IPS DF 6.9 (cell line): ENCODE data around the gene THBS3.

ENCODE experiments used
- DNase-seq: peaks from one replicate; pipeline ENCODE4 v3.0.0-alpha.2; 2013; ENCODE audit warnings: low read depth, low spot score
- H3K27ac ChIP-seq: one replicate; pipeline ENCODE4 v1.5.1; 2013; ENCODE audit warnings: low read length, control low read depth
- H3K27me3 ChIP-seq: 2 replicates; pipeline ENCODE4 v1.6.1; 2013; ENCODE audit warnings: mild to moderate bottlenecking, low read length; ENCODE audit not compliant: control insufficient read depth, insufficient read depth
- H3K36me3 ChIP-seq: 2 replicates; pipeline ENCODE4 v1.6.1; 2013; ENCODE audit warnings: low read length; ENCODE audit not compliant: control insufficient read depth, insufficient read depth
- H3K4me1 ChIP-seq: 2 replicates; pipeline ENCODE4 v1.6.1; 2013; ENCODE audit warnings: low read length; ENCODE audit not compliant: control insufficient read depth, insufficient read depth
- H3K4me3 ChIP-seq: 2 replicates; pipeline ENCODE4 v1.5.1; 2013; ENCODE audit warnings: mild to moderate bottlenecking, low read length
- H3K9me3 ChIP-seq: 2 replicates; pipeline ENCODE4 v1.6.1; 2013; ENCODE audit warnings: low read length, inconsistent platforms; ENCODE audit not compliant: control insufficient read depth, insufficient read depth
- WGBS: extraction: QIAGEN DNeasy Blood & Tissue Kit; methylation state at CpG from one replicate; pipeline ENCODE4 v1.1.7; 2013; ENCODE audit warnings: mixed read lengths, missing lambda C conversion rate; ENCODE audit not compliant: insufficient read length, insufficient coverage; 5-methylcytosine and 5-hydroxymethylcytosine counted together

THBS3 gene

DNA sequence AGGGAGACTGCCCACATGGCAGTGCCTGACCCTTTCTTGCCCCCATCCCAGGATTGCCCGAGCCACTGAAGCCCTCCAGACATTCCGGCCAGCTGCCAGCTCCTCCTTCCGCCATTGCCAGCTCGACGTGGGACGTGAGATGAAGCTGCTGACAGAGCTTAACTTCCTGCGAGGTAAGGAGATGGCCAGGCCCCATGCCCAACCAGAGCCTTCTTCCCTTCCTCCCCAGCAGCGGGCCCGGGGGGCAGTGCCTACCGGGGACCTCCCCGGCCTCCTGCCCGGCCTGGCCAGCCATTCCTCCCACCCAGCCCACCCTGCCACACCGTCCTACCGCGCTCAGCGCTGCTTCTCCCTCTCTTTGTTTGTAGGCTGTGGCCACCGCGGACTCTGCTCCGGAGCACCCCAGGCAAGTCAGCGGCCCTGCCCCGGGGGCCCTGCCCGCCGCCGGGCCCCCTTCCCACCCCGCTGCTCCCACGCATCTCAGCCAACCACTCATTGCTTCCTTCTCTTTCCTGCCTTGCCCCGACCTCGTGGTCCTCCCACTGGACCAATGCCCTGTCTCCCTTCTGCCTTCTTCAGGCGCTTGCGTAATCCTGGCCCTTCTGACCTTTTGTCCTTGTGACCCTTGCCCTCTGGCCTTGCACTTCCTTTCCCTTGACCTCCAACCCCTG is 29.1 kb downstream of the THBS3 start:
- H3K27me3 ChIP-seq, result no peaks in the 10 kb centered on the region
- no peak overlapping the region for H3K4me3 ChIP-seq
- 0 out of 2 replicates have a peak, but pooled peaks cover 2% of the 10 kb centered on the region for H3K4me1 ChIP-seq
- no peak for DNase-seq
- H3K36me3 ChIP-seq, result peaks cover 31% of the 10 kb centered on the region
- WGBS, result no CpG with 5 or more reads among the region's 30 CpGs
- no peak overlapping the region for H3K27ac ChIP-seq
- no peaks in the 10 kb centered on the region for H3K9me3 ChIP-seq

DNA sequence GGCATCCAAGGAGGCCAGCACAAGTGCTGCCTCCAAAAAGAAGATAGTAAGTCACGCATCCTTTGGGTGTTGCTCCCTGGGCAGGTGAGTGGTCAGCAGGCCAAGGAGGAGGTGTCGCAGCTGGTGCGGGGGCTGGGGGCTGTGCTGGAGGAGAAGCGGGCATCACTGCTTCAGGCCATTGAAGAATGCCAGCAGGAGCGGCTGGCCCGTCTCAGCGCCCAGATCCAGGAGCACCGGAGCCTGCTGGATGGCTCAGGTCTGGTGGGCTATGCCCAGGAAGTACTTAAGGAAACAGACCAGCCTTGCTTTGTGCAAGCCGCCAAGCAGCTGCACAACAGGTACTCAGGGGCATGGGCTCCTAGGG is 29.8 kb downstream of the THBS3 start:
- Histone ChIP-seq H3K27ac (no peak overlapping the region), H3K9me3 (no peaks in the 10 kb centered on the region), H3K36me3 (peaks cover 30% of the 10 kb centered on the region), H3K4me3 (no peak overlapping the region), H3K4me1 (0 out of 2 replicates have a peak, but pooled peaks cover 2% of the 10 kb centered on the region), H3K27me3 (no peaks in the 10 kb centered on the region)
- DNase-seq, result no peak
- no CpG with 5 or more reads among the region's 9 CpGs for WGBS

DNA sequence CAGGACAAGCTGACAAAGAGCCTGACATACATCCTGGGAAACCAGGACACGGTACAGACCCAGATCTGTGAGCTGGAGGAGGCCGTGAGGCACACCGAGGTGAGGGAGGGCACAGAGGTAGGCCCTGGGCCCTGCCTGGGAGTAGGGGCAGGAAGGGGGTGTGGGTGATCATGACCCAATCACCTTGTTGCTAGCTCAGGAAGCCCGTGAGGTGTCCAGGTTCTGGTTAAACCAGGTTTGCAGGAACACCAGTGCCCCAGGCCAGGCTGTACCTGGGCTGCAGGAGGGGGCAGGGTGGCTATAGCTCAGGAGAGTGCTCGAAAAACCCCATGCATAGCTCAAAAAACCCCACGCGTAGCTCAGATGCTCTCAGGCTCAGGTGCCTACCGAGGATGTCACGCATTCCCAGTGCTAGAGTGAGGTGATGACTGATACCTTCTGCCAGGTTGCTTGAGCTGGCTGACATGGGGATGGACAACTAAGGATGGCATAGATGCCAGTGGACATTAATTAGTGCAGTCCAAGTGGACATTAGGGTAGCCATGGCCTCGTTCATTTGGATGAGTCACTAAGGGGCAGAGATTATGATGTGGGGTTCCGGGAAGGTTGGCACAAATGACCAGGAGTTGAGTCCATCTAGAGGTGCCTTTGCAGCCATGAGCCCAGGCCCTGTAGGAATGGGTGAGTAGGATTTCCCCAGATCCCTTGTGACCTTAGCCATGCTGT is 30.3 kb downstream of the THBS3 start:
- DNase-seq, result no peak
- H3K36me3 ChIP-seq, result peaks cover 30% of the 10 kb centered on the region
- H3K4me3 ChIP-seq, result no peak overlapping the region
- no peaks in the 10 kb centered on the region for H3K9me3 ChIP-seq
- H3K27ac ChIP-seq, result no peak overlapping the region
- WGBS, result no CpG with 5 or more reads among the region's 11 CpGs
- H3K27me3 ChIP-seq, result no peaks in the 10 kb centered on the region
- H3K4me1 ChIP-seq, result 0 out of 2 replicates have a peak, but pooled peaks cover 2% of the 10 kb centered on the region

DNA sequence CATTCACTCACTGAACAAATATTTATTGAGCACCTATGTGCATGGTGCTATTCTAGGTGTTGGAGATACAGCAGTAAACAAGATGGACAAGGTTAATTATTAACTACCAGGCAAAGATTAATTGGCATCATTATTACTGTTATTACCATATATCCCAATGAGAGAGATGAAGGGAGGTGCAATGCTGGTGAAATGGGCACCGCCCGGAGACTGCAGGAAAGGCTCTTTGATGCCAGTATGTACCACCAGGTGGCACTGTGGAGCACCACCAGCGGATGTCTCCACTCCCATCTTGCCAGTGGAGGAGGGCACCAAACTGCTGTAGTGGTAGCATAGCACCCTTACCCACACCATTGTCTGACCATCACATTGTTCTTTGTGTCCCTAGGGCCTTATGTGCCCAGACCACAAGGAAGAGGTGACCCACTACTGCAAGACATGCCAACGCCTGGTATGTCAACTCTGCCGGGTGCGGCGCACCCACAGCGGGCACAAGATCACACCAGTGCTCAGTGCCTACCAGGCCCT is 31.1 kb downstream of the THBS3 start:
- Histone ChIP-seq H3K27ac (no peak overlapping the region), H3K36me3 (peaks cover 30% of the 10 kb centered on the region), H3K9me3 (no peaks in the 10 kb centered on the region), H3K4me1 (0 out of 2 replicates have a peak, but pooled peaks cover 2% of the 10 kb centered on the region), H3K4me3 (no peak overlapping the region), H3K27me3 (no peaks in the 10 kb centered on the region)
- DNase-seq, result no peak
- WGBS, result no CpG with 5 or more reads among the region's 8 CpGs

DNA sequence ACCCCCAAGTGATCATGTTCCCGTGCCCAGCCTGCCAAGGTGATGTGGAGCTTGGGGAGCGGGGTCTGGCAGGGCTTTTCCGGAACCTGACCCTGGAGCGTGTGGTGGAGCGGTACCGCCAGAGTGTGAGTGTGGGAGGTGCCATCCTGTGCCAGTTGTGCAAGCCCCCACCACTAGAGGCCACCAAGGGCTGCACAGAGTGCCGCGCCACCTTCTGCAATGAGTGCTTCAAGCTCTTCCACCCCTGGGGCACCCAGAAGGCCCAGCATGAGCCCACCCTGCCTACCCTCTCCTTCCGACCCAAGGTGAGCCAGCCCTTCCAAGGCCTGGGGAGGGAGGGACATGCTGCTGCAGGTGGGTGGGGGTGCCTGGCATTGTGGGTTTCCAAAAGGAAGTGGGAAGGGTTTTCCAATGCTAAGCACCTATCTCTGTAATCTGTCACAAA is 31.7 kb downstream of the THBS3 start:
- Histone ChIP-seq H3K27ac (no peak overlapping the region), H3K4me1 (0 out of 2 replicates have a peak, but pooled peaks cover 2% of the 10 kb centered on the region)

DNA sequence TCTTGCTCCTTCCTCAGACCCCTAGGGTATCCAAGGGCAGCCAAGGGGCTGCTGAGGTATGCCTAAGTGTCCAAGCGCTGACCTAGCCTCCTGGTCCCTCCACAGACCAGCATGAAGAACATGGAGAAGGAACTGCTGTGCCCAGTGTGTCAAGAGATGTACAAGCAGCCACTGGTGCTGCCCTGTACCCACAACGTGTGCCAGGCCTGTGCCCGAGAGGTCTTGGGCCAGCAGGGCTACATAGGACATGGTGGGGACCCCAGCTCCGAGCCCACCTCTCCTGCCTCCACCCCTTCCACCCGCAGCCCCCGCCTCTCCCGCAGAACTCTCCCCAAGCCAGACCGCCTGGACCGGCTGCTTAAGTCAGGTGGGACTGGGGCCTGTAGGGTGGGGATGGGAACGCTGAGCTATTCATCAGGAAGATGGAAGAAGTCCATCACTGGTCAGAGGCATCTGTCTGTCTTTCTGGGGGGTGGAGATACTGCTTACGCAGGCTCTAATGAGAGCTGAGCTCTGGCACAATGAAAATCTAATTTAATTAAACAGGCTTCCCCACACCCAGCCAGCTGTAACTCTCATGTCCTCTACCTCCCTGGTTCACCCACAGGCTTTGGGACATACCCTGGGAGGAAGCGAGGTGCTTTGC is 32.3 kb downstream of the THBS3 start:
- Histone ChIP-seq H3K36me3 (peaks cover 30% of the 10 kb centered on the region), H3K27ac (no peak overlapping the region), H3K27me3 (no peaks in the 10 kb centered on the region), H3K4me1 (0 out of 2 replicates have a peak, but pooled peaks cover 2% of the 10 kb centered on the region), H3K9me3 (no peaks in the 10 kb centered on the region), H3K4me3 (no peak overlapping the region)
- no CpG with 5 or more reads among the region's 12 CpGs for WGBS
- DNase-seq, result no peak

More for the DNA sequence above, 31.7 kb downstream of the THBS3 start:
- no peaks in the 10 kb centered on the region for H3K27me3 ChIP-seq
- H3K4me3 ChIP-seq, result no peak overlapping the region
- H3K9me3 ChIP-seq, result no peaks in the 10 kb centered on the region
- no CpG with 5 or more reads among the region's 9 CpGs for WGBS
- H3K36me3 ChIP-seq, result peaks cover 30% of the 10 kb centered on the region
- no peak for DNase-seq

DNA sequence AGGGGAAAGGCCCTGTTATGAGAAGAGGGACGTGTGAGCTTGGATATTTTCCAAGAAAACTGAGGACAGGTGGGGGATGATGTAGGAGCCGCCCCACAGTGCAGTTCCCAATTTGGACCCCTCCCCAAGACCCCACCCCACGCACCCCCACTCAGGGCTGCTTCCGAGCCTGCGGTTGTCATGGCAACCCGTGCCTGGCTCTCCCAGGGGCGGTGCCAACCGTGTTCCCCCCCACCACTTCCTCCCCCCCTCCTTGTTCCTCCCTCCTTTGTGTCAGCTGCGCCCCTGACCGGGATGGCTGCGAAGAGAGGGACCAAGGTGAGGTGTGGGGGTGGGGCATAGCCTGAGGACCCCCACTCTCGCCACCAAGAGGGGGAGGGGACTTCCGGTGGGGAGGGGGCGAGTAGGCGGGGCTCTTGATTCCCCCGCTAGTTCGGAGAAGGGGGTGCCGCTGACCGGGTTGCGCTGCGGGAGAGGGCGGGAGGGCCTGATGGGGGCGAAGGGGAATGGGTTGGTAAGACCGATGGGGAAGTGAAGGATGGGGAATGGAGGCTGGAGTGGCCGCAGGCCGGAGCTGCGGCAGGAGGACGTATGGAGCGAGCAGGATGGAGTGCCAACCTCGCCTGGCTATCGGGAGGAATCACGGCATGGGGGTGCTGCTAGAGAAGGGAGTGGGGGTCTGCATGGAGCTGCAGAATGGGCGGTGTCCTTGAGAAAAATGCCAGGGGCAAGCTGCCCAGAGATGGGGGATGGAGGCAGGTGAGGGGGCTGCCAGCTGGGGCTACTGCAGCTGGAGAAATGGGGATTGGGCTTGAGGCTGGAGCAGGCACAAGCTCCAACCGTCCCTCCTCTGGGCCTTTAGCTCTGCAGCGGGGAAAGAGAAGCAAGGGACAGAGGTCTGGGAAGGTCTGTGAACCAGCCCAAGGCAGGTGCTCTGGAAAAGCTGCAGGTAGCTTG is 33.1 kb downstream of the THBS3 start:
- 0 out of 2 replicates have a peak, but pooled peaks cover 2% of the 10 kb centered on the region for H3K4me1 ChIP-seq
- H3K4me3 ChIP-seq, result peak overlapping the region; percentile 62; the same call in 1 of the 2 replicates
- H3K36me3 ChIP-seq, result peaks cover 28% of the 10 kb centered on the region
- DNase-seq, result no peak
- WGBS, result no CpG with 5 or more reads among the region's 35 CpGs
- H3K27me3 ChIP-seq, result no peaks in the 10 kb centered on the region
- no peak overlapping the region for H3K27ac ChIP-seq
- no peaks in the 10 kb centered on the region for H3K9me3 ChIP-seq

DNA sequence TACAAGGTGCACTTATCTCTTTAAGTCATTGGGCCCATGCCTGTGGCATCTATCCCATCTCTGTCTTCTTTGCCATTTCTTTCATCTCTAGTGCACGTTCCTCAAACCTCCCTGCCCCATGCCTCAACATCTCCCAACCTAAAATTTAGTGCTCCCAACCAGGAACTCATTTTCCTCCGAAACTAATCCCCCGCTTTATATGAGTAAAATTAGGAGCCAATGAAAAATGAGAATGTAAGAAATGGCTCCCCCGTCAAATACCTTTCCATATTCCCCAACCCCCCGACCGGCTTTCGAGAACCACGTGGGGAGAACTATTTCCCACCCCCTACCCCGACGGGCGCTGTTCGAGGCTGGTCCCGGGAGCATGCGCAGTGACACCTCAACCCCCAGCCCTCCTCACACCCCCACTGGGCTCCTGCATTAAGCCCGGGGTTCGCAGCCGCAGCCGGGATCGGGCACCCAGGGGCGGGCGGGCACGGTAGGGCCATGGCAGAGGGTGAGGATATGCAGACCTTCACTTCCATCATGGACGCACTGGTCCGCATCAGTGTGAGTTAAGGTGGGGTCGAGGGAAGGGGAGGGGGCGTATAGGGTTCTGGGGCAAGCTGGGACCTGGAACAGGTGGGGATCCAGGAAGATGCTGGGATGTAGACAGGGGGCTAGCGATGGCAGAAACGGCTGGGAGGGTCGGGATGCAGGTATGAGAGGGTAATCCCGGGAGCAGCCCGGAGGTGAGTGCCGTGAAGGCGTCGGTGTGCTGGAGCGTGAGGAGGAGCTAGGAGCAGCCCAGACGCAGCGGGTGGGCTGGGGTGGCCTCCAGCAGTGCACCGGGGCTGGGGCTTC is 34.0 kb downstream of the THBS3 start, which contains the start of gene TRIM46:
Gene TRIM46 (plus strand): TSS at position 372 of the 846 bp plus-strand sequence. CDS start 118 bp downstream, at position 490.
- Histone ChIP-seq H3K27me3 (no peaks in the 10 kb centered on the region), H3K4me1 (0 out of 2 replicates have a peak, but pooled peaks cover 2% of the 10 kb centered on the region), H3K9me3 (no peaks in the 10 kb centered on the region), H3K36me3 (peaks cover 21% of the 10 kb centered on the region), H3K4me3 (peak within 1 kb of the TSS; percentile 81), H3K27ac (no peak within 1 kb of the TSS)
- WGBS, result no CpG with 5 or more reads among the region's 38 CpGs
- no peak for DNase-seq
